Neural progenitor cell (in vitro differentiated cells): ENCODE results near the gene SERTAD4. TPM values are rescaled to one million over a fixed set of nuclear protein-coding genes. Genes with fewer than 3 reads are reported as not detected.
"Not testable (repeated sequence)": the region's sequence is repeated elsewhere in the genome, so short reads cannot be mapped to it uniquely, and the experiment has no call there.

Experiments used
- DNase-seq: peaks from one replicate; pipeline ENCODE4 v3.0.0-alpha.2; 2016; ENCODE audit warnings: low spot score
- H2AFZ ChIP-seq: fragments of 200-600 bp; sonication (generic); replicated peaks from 2 replicates; pipeline ENCODE4 v1.6.1; 2016; ENCODE audit warnings: antibody characterized with exemption
- H3F3A ChIP-seq: fragments of 200-600 bp; sonication (generic); 2 replicates; pipeline ENCODE4 v1.6.1; 2016; ENCODE audit warnings: antibody characterized with exemption, low read depth
- H3K27ac ChIP-seq: fragments of 200-600 bp; sonication (generic); 2 replicates; pipeline ENCODE4 v1.5.1; 2016; ENCODE audit warnings: mild to moderate bottlenecking
- H3K27me3 ChIP-seq: fragments of 200-600 bp; sonication (generic); 2 replicates; pipeline ENCODE4 v1.6.1; 2016; ENCODE audit warnings: mild to moderate bottlenecking, moderate library complexity
- H3K36me3 ChIP-seq: fragments of 200-600 bp; sonication (generic); 2 replicates; pipeline ENCODE4 v1.5.1; 2016
- H3K4me1 ChIP-seq: fragments of 200-600 bp; sonication (generic); 2 replicates; pipeline ENCODE4 v1.6.1; 2016; ENCODE audit warnings: mixed run types
- H3K4me2 ChIP-seq: fragments of 200-600 bp; sonication (generic); 2 replicates; pipeline ENCODE4 v1.6.1; 2016
- H3K4me3 ChIP-seq: fragments of 200-600 bp; sonication (generic); 2 replicates; pipeline ENCODE4 v1.5.1; 2016
- H3K79me2 ChIP-seq: fragments of 200-600 bp; sonication (generic); 2 replicates; pipeline ENCODE4 v1.6.1; 2016; ENCODE audit warnings: low read depth
- H3K9ac ChIP-seq: fragments of 200-600 bp; sonication (generic); 2 replicates; pipeline ENCODE4 v1.6.1; 2016
- H3K9me3 ChIP-seq: fragments of 200-600 bp; sonication (generic); 2 replicates; pipeline ENCODE4 v1.5.1; 2016; ENCODE audit warnings: low read depth
- H4K20me1 ChIP-seq: fragments of 200-600 bp; sonication (generic); 2 replicates; pipeline ENCODE4 v1.6.1; 2016; ENCODE audit warnings: low read depth
- H3K27ac Mint-ChIP-seq: 3 replicates; pipeline ENCODE4 v1.8.0; 2021; ENCODE audit warnings: mixed read lengths
- H3K27me3 Mint-ChIP-seq: 2 replicates; pipeline ENCODE4 v1.8.0; 2022; ENCODE audit warnings: low read depth, mild to moderate bottlenecking, inconsistent platforms, moderate library complexity, mixed read lengths; ENCODE audit not compliant: insufficient read depth
- H3K36me3 Mint-ChIP-seq: 3 replicates; pipeline ENCODE4 v1.8.0; 2021; ENCODE audit warnings: mixed read lengths
- H3K4me1 Mint-ChIP-seq: 3 replicates; pipeline ENCODE4 v1.8.0; 2021; ENCODE audit warnings: mixed read lengths
- H3K4me3 Mint-ChIP-seq: 3 replicates; pipeline ENCODE4 v1.8.0; 2021; ENCODE audit warnings: mild to moderate bottlenecking, moderate library complexity, mixed read lengths
- H3K9me3 Mint-ChIP-seq: 3 replicates; pipeline ENCODE4 v1.8.0; 2020; ENCODE audit warnings: mixed read lengths
- EZH2 ChIP-seq: fragments of 200-600 bp; sonication (generic); IDR thresholded peaks from 2 replicates; pipeline ENCODE4 v1.6.1; 2017; ENCODE audit warnings: antibody characterized with exemption, mild to moderate bottlenecking, moderate library complexity
- EZH2phosphoT487 ChIP-seq: fragments of 200-600 bp; sonication (generic); IDR thresholded peaks from 2 replicates; pipeline ENCODE4 v1.6.1; 2017; ENCODE audit warnings: antibody characterized with exemption
- total RNA-seq: library from RNA; depleted of rRNA; stranded (reverse); fragments of >200 nt; gene quantifications from 2 replicates; pipeline ENCODE4 v1.2.3, GENCODE V29; 2015; ENCODE audit warnings: low replicate concordance
- TF ChIP-seq, protein P1 (sequence below): fragments of 200-600 bp; sonication (generic); IDR thresholded peaks from 2 replicates; pipeline ENCODE4 v1.5.1; 2017; ENCODE audit warnings: antibody characterized with exemption, mild to moderate bottlenecking

Gene SERTAD4
- total RNA-seq, 1 donor from 2014 or later = 2.8 TPM

DNA sequence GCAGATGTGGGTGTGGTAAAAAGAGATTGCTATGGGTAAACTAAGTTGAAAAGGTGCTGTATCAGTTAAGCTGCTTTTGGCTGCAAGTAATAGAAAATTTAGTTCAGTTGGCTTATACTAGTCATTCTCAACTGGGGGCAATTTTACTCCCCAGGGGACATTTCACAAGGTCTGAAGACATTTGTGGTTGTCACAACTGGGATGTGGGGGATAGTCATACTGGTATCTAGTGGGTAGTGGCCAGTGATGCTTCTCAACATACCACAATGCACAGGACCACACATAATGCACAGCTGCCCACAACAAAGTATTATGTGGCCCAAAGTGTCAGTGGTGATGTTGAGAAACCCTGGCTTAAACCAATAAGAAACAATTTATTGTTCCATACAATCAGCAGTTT is 31.4 kb downstream of the SERTAD4 start:
- H3K4me3 Mint-ChIP-seq = no peak overlapping the region
- no peak for TF ChIP-seq EZH2
- TF ChIP-seq, protein P1, sequence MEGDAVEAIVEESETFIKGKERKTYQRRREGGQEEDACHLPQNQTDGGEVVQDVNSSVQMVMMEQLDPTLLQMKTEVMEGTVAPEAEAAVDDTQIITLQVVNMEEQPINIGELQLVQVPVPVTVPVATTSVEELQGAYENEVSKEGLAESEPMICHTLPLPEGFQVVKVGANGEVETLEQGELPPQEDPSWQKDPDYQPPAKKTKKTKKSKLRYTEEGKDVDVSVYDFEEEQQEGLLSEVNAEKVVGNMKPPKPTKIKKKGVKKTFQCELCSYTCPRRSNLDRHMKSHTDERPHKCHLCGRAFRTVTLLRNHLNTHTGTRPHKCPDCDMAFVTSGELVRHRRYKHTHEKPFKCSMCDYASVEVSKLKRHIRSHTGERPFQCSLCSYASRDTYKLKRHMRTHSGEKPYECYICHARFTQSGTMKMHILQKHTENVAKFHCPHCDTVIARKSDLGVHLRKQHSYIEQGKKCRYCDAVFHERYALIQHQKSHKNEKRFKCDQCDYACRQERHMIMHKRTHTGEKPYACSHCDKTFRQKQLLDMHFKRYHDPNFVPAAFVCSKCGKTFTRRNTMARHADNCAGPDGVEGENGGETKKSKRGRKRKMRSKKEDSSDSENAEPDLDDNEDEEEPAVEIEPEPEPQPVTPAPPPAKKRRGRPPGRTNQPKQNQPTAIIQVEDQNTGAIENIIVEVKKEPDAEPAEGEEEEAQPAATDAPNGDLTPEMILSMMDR = no peak
- TF ChIP-seq EZH2phosphoT487 = no peak

DNA sequence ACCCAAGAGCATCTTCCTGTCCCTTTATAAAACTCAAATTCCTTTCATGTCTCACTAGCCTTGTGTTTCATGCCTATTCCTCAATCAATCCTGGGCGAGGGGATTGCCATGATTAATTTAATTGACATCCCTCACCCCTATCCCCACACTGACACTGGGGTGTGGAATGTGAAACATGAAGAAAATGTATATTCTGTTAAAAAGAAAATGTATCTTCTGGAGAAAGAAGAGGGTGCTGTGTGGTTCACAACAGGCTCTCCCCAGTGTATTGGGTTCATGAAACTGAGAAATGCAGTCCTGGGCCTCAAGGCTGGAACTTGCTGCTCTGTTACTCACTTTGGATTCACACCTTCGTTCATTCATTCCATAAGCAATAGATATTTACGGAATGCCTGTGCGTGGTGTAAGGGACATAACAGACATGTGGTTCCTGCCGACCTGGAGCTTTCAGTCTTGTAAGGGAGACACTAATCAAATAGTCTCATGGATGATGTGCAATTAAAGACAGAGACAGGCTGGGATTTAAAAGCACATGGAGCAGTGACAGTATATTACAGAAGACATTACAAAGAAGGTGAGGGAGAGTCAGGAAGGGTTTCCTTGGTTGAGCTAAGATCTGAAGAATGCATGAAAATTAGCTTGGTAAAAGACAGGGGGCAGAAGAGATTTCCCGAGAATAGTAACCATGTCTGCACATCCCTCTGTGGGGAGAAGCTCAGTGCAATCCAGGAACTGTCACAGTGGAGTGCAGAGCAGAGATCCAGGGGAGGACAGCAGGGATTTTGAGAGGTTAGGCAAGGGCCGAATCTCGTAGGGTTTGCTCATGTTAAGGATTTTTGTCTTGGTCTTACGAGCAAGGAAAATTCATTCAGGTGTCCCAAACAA is 32.1 kb downstream of the SERTAD4 start:
- H3K27me3 ChIP-seq = no peaks in the 10 kb centered on the region
- H3K9ac ChIP-seq = no peak overlapping the region
- H3F3A ChIP-seq = peaks cover 6% of the 10 kb centered on the region
- H3K36me3 ChIP-seq = no peaks in the 10 kb centered on the region
- Mint-ChIP-seq H3K4me1 (peaks cover 8% of the 10 kb centered on the region), H3K27ac (no peak overlapping the region), H3K4me3 (no peak overlapping the region), H3K27me3 (peaks cover 4% of the 10 kb centered on the region), H3K9me3 (peaks cover 2% of the 10 kb centered on the region), H3K36me3 (no peaks in the 10 kb centered on the region)
- no peaks in the 10 kb centered on the region for H4K20me1 ChIP-seq
- H3K79me2 ChIP-seq = no peaks in the 10 kb centered on the region
- H3K4me3 ChIP-seq = no peak overlapping the region
- no peak overlapping the region for H3K27ac ChIP-seq
- H2AFZ ChIP-seq = no peak overlapping the region
- H3K4me1 ChIP-seq = peaks cover 23% of the 10 kb centered on the region
- no peaks in the 10 kb centered on the region for H3K9me3 ChIP-seq
- DNase-seq = no peak
- TF ChIP-seq, protein P1 = peak; percentile 36
- no peak for TF ChIP-seq EZH2
- no peak overlapping the region for H3K4me2 ChIP-seq

More for the DNA sequence above, 31.4 kb downstream of the SERTAD4 start:
- Histone ChIP-seq H3K27ac (no peak overlapping the region), H3K79me2 (no peaks in the 10 kb centered on the region), H3K9me3 (no peaks in the 10 kb centered on the region), H4K20me1 (no peaks in the 10 kb centered on the region), H3K4me2 (no peak overlapping the region), H3F3A (peaks cover 13% of the 10 kb centered on the region), H3K4me1 (peaks cover 30% of the 10 kb centered on the region), H3K4me3 (no peak overlapping the region), H3K9ac (no peak overlapping the region), H3K36me3 (no peaks in the 10 kb centered on the region), H2AFZ (no peak overlapping the region), H3K27me3 (no peaks in the 10 kb centered on the region)
- H3K27ac Mint-ChIP-seq = no peak overlapping the region
- H3K27me3 Mint-ChIP-seq = peaks cover 4% of the 10 kb centered on the region
- peaks cover 13% of the 10 kb centered on the region for H3K4me1 Mint-ChIP-seq
- H3K9me3 Mint-ChIP-seq = peaks cover 2% of the 10 kb centered on the region
- DNase-seq = no peak
- no peaks in the 10 kb centered on the region for H3K36me3 Mint-ChIP-seq

DNA sequence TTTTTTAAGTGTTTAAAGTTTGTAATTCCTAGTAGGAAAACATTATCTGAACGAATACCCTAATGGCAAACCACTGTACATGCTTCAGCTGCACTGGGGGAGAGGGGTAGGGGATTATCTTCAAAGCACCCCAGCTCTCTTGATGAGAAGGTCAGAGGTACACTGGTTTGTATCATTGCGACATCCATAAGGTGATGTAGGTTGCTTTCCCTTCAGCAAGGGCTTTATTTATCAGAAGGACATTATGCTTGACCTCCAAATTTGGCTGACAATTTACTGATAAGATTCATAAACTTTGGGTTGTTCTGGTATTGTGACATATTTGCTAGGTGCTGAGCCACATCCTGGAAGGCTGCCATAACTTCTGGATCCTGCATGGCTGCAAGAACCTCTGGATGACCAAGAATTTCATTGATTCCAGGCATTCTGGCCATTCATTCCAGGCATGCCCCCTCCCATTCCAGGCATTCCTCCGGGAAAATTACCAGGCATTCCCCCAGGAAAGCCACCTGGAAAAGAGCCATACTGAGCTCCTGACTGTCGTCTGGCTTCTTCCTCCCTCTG is 32.9 kb downstream of the SERTAD4 start:
- H3K9ac ChIP-seq, H3K36me3 ChIP-seq, H3K27ac Mint-ChIP-seq, H4K20me1 ChIP-seq, H2AFZ ChIP-seq, H3F3A ChIP-seq, H3K9me3 Mint-ChIP-seq, H3K27ac ChIP-seq, H3K9me3 ChIP-seq, DNase-seq, H3K4me2 ChIP-seq, H3K4me3 ChIP-seq, H3K4me1 Mint-ChIP-seq, H3K4me3 Mint-ChIP-seq, H3K36me3 Mint-ChIP-seq, H3K27me3 Mint-ChIP-seq, H3K79me2 ChIP-seq, H3K27me3 ChIP-seq: not testable (repeated sequence)
- peaks cover 24% of the 10 kb centered on the region for H3K4me1 ChIP-seq

DNA sequence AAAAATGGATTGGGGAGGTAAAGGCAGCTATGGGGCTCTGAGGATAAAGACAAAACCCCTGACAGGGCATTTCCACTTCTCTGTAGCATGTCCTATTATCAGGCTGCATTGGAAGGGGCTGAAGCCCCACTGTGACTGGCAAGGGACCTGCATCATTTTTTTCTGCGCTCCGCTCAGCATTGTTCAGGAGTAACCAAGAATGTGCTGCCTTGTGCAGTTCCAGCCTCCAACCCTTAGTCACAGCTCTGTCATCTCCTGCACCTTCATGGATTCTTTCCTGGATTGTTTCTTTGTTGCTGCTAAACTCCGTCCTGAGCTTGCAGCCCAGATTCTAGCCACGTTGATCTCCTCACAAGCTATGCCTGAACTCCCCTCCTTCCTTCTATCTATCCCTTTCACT is 37.4 kb downstream of the SERTAD4 start:
- Mint-ChIP-seq H3K27me3 (peaks cover 4% of the 10 kb centered on the region), H3K4me3 (no peak overlapping the region), H3K27ac (no peak overlapping the region), H3K4me1 (peaks cover 9% of the 10 kb centered on the region), H3K36me3 (no peaks in the 10 kb centered on the region), H3K9me3 (peaks cover 2% of the 10 kb centered on the region)
- H2AFZ ChIP-seq = peak overlapping the region; percentile 24
- DNase-seq = no peak
- no peak overlapping the region for H3K27ac ChIP-seq
- no peaks in the 10 kb centered on the region for H3K9me3 ChIP-seq
- no peaks in the 10 kb centered on the region for H3K27me3 ChIP-seq
- H4K20me1 ChIP-seq = no peaks in the 10 kb centered on the region
- no peak overlapping the region for H3K4me2 ChIP-seq
- peaks cover 26% of the 10 kb centered on the region for H3K4me1 ChIP-seq
- H3K36me3 ChIP-seq = no peaks in the 10 kb centered on the region
- no peaks in the 10 kb centered on the region for H3F3A ChIP-seq
- TF ChIP-seq EZH2 (no peak), EZH2phosphoT487 (no peak)
- TF ChIP-seq, protein P1 = no peak
- H3K79me2 ChIP-seq = no peaks in the 10 kb centered on the region
- no peak overlapping the region for H3K9ac ChIP-seq
- no peak overlapping the region for H3K4me3 ChIP-seq
